BLaER1 treated with 17β-estradiol and CSF1 and Interleukin-3, amounts not matched to agents 10 nM and 100 nM (cell line): Measurements from ENCODE around the gene ADCK2.

Source experiments
- H3K27ac ChIP-seq, 11 experiments: shearing (Covaris generic); formaldehyde crosslinking; 2 replicates each; pipeline ENCODE4 v1.8.1; 2022
- H3K27me3 ChIP-seq, 11 experiments: shearing (Covaris generic); formaldehyde crosslinking; 2 replicates each; pipeline ENCODE4 v1.8.1; 2022
- H3K36me3 ChIP-seq, 11 experiments: shearing (Covaris generic); formaldehyde crosslinking; 2 replicates each; pipeline ENCODE4 v1.8.1; 2022
- H3K4me1 ChIP-seq, 10 experiments: shearing (Covaris generic); formaldehyde crosslinking; 2 replicates each; pipeline ENCODE4 v1.8.1; 2022
- H3K4me2 ChIP-seq, 11 experiments: shearing (Covaris generic); formaldehyde crosslinking; 2 replicates each; pipeline ENCODE4 v1.8.1; 2022
- H3K4me3 ChIP-seq, 10 experiments: shearing (Covaris generic); formaldehyde crosslinking; 2 replicates each; pipeline ENCODE4 v1.8.1; 2022
- H3K9ac ChIP-seq, 11 experiments: shearing (Covaris generic); formaldehyde crosslinking; 2 replicates each; pipeline ENCODE4 v1.8.1; 2022
- H3K9me3 ChIP-seq, 11 experiments: shearing (Covaris generic); formaldehyde crosslinking; replicated peaks in 1 of 11; 2 replicates each; pipeline ENCODE4 v1.8.1; 2022
- H4K20me1 ChIP-seq, 11 experiments: shearing (Covaris generic); formaldehyde crosslinking; 2 replicates each; pipeline ENCODE4 v1.8.1; 2022
- Cebpa-rat ChIP-seq, 11 experiments: shearing (Covaris generic); IDR thresholded peaks; 2 replicates each; pipeline ENCODE4 v1.8.1; 2022

ADCK2 gene

GRCh38 chr7:140635816-140636215 is 36.9 kb upstream of the ADCK2 start:
- TF ChIP-seq Cebpa-rat (IDR thresholded peaks at IDR 0.05) = no peak
- H3K27ac ChIP-seq = no peak overlapping the region
- peaks cover 0 to 10% (median under 1%) of the 10 kb centered on the region in 11 experiments; a peak in 6 of 22 replicates for H4K20me1 ChIP-seq
- H3K27me3 ChIP-seq = peaks cover 18 to 32% (median 25%) of the 10 kb centered on the region in 11 experiments
- no peak overlapping the region for H3K9ac ChIP-seq
- no peak overlapping the region for H3K4me3 ChIP-seq
- H3K4me2 ChIP-seq = no peak overlapping the region
- H3K9me3 ChIP-seq = no peaks in the 10 kb centered on the region
- no peaks in the 10 kb centered on the region for H3K36me3 ChIP-seq
- H3K4me1 ChIP-seq = peaks cover 16 to 23% (median 20%) of the 10 kb centered on the region in 10 experiments

GRCh38 chr7:140637400-140637799 is 35.3 kb upstream of the ADCK2 start:
- H3K4me3 ChIP-seq = no peak overlapping the region
- H3K4me1 ChIP-seq = peaks cover 32 to 38% (median 36%) of the 10 kb centered on the region in 10 experiments
- peaks cover 0 to 21% (median 4%) of the 10 kb centered on the region in 11 experiments; a peak in 7 of 22 replicates for H4K20me1 ChIP-seq
- H3K9ac ChIP-seq = no peak overlapping the region
- H3K27me3 ChIP-seq = peaks cover 25 to 47% (median 36%) of the 10 kb centered on the region in 11 experiments
- H3K4me2 ChIP-seq = no peak overlapping the region
- H3K36me3 ChIP-seq = no peaks in the 10 kb centered on the region
- H3K27ac ChIP-seq = no peak overlapping the region
- H3K9me3 ChIP-seq = no peaks in the 10 kb centered on the region
- TF ChIP-seq Cebpa-rat (IDR thresholded peaks at IDR 0.05) = no peak

- Histone ChIP-seq H3K27ac (no peak overlapping the region), H3K4me2 (peak overlapping the region in 5 of 11 experiments; percentile 97 to 100 (median 99); a peak in 4 of 22 replicates), H3K27me3 (peaks cover 25 to 55% (median 36%) of the 10 kb centered on the region in 11 experiments), H3K4me3 (no peak overlapping the region), H3K36me3 (no peaks in the 10 kb centered on the region), H3K9ac (no peak overlapping the region), H4K20me1 (peaks cover 0 to 21% (median 4%) of the 10 kb centered on the region in 11 experiments; a peak in 7 of 22 replicates), H3K9me3 (no peaks in the 10 kb centered on the region), H3K4me1 (peaks cover 35 to 44% (median 40%) of the 10 kb centered on the region in 10 experiments)
- TF ChIP-seq Cebpa-rat (IDR thresholded peaks at IDR 0.05) = no peak
Observed at GRCh38 chr7:140638173-140638791, 34.5 kb upstream of the ADCK2 start.

- Histone ChIP-seq H3K4me3 (peak overlapping the region; percentile 54 to 74 (median 68)), H3K27me3 (peaks cover 25 to 56% (median 36%) of the 10 kb centered on the region in 11 experiments), H3K9ac (peak overlapping the region in 10 of 11 experiments; percentile 60 to 78 (median 68); a peak in 18 of 22 replicates), H3K9me3 (no peaks in the 10 kb centered on the region), H3K4me1 (peaks cover 35 to 44% (median 40%) of the 10 kb centered on the region in 10 experiments), H4K20me1 (peaks cover 0 to 21% (median 4%) of the 10 kb centered on the region in 11 experiments; a peak in 7 of 22 replicates), H3K36me3 (no peaks in the 10 kb centered on the region), H3K27ac (peak overlapping the region in 5 of 11 experiments; percentile 37 to 60 (median 54); a peak in 9 of 22 replicates), H3K4me2 (peak overlapping the region; percentile 94 to 100 (median 99))
- TF ChIP-seq Cebpa-rat (IDR thresholded peaks at IDR 0.05) = no peak
Observed at GRCh38 chr7:140639366-140640053, 33.2 kb upstream of the ADCK2 start.

- Histone ChIP-seq H3K4me1 (peaks cover 35 to 44% (median 40%) of the 10 kb centered on the region in 10 experiments), H3K4me2 (peak overlapping the region; percentile 94 to 100 (median 99)), H3K9me3 (no peaks in the 10 kb centered on the region), H3K9ac (peak overlapping the region; percentile 53 to 78 (median 67); a peak in 19 of 22 replicates), H3K27me3 (peaks cover 25 to 56% (median 36%) of the 10 kb centered on the region in 11 experiments), H3K27ac (peak overlapping the region in 9 of 11 experiments; percentile 20 to 60 (median 41); a peak in 15 of 22 replicates), H3K36me3 (no peaks in the 10 kb centered on the region), H3K4me3 (peak overlapping the region; percentile 54 to 74 (median 68)), H4K20me1 (peaks cover 0 to 21% (median 4%) of the 10 kb centered on the region in 11 experiments; a peak in 7 of 22 replicates)
- TF ChIP-seq Cebpa-rat (IDR thresholded peaks at IDR 0.05) = no peak
Observed at GRCh38 chr7:140640060-140640637, 32.6 kb upstream of the ADCK2 start.

- no peaks in the 10 kb centered on the region for H3K36me3 ChIP-seq
- H4K20me1 ChIP-seq = peaks cover 0 to 21% (median 4%) of the 10 kb centered on the region in 11 experiments; a peak in 7 of 22 replicates
- H3K4me1 ChIP-seq = peaks cover 35 to 47% (median 43%) of the 10 kb centered on the region in 10 experiments
- TF ChIP-seq Cebpa-rat (IDR thresholded peaks at IDR 0.05) = no peak
- H3K9me3 ChIP-seq = no peaks in the 10 kb centered on the region
- peak within 1 kb of the TSS; percentile 54 to 74 (median 68) for H3K4me3 ChIP-seq
- H3K27me3 ChIP-seq = peaks cover 25 to 56% (median 36%) of the 10 kb centered on the region in 11 experiments
- H3K27ac ChIP-seq = peak within 1 kb of the TSS in 9 of 11 experiments; percentile 20 to 60 (median 41); a peak in 16 of 22 replicates
- peak within 1 kb of the TSS; percentile 94 to 100 (median 99) for H3K4me2 ChIP-seq
- peak within 1 kb of the TSS; percentile 53 to 78 (median 67); a peak in 19 of 22 replicates for H3K9ac ChIP-seq
Observed at GRCh38 chr7:140640727-140641523, 31.8 kb upstream of the ADCK2 start, which contains the start of gene DENND2A. DENND2A (minus strand) TSS chr7:140640813; CDS start chr7:140602397, 38,416 bp downstream.

- Histone ChIP-seq H4K20me1 (peaks cover 0 to 21% (median 4%) of the 10 kb centered on the region in 11 experiments; a peak in 7 of 22 replicates), H3K36me3 (no peaks in the 10 kb centered on the region), H3K4me3 (peak overlapping the region in 6 of 10 experiments; percentile 12 to 74 (median 68); a peak in 4 of 20 replicates), H3K9me3 (no peaks in the 10 kb centered on the region), H3K4me2 (peak overlapping the region; percentile 94 to 100 (median 99)), H3K27ac (peak overlapping the region in 2 of 11 experiments; percentile 59 to 60; a peak in 2 of 22 replicates), H3K4me1 (peaks cover 35 to 49% (median 45%) of the 10 kb centered on the region in 10 experiments), H3K9ac (peak overlapping the region in 3 of 11 experiments; percentile 4 to 78 (median 77); a peak in 6 of 22 replicates), H3K27me3 (peaks cover 25 to 56% (median 36%) of the 10 kb centered on the region in 11 experiments)
- TF ChIP-seq Cebpa-rat (IDR thresholded peaks at IDR 0.05) = no peak
Observed at GRCh38 chr7:140641524-140642195, 31.1 kb upstream of the ADCK2 start.
